H1 (cell line): ENCODE measurements around the gene GADL1. TPM values are rescaled to one million over a fixed set of nuclear protein-coding genes. Genes with fewer than 3 reads are reported as not detected.

ENCODE experiments used
- CTCF ChIA-PET: fragments of 300-600 bp; sonication (Branson Sonifier 250); formaldehyde crosslinking; loops from one replicate; lab custom pipeline; 2021; ENCODE audit not compliant: partially characterized antibody; lab: Charles Lee
- POLR2A ChIA-PET: fragments of 300-600 bp; sonication (Branson Sonifier 250); formaldehyde crosslinking; loops from one replicate; lab custom pipeline; 2021; ENCODE audit warnings: inconsistent platforms; ENCODE audit not compliant: partially characterized antibody; lab: Charles Lee
- DNase-seq, 2 experiments: peaks; one replicate each; pipeline versions ENCODE4 v3.0.0 to v3.0.0-alpha.2; 2010 to 2022; ENCODE audit warnings: low spot score in 2 of 2, low read depth in 1 of 2, mixed read lengths in 1 of 2
- FAIRE-seq: peaks from 2 replicates; lab custom pipeline; 2011; peaks lifted over from hg19 to GRCh38; lab: Jason Lieb, UNC
- H2AFZ ChIP-seq: 2 replicates; pipeline ENCODE4 v1.8.1; 2012; ENCODE audit warnings: low read length, inconsistent platforms
- H2AK5ac ChIP-seq: 2 replicates; pipeline ENCODE4 v1.6.1; 2013; ENCODE audit warnings: low read depth, low read length
- H2BK120ac ChIP-seq: replicated peaks from 2 replicates; pipeline ENCODE3; 2013; ENCODE audit warnings: low read depth, low read length, inconsistent platforms
- H2BK12ac ChIP-seq: 2 replicates; pipeline ENCODE4 v1.6.1; 2013; ENCODE audit warnings: low read depth, low read length
- H2BK15ac ChIP-seq: 2 replicates; pipeline ENCODE4 v1.6.1; 2013; ENCODE audit warnings: low read length
- H2BK20ac ChIP-seq: 2 replicates; pipeline ENCODE4 v1.6.1; 2013; ENCODE audit warnings: low read length
- H2BK5ac ChIP-seq: 2 replicates; pipeline ENCODE4 v1.6.1; 2013; ENCODE audit warnings: low read depth, low read length
- H3K14ac ChIP-seq: 2 replicates; pipeline ENCODE4 v1.6.1; 2013; ENCODE audit warnings: inconsistent platforms; ENCODE audit not compliant: insufficient read length
- H3K18ac ChIP-seq: 2 replicates; pipeline ENCODE4 v1.6.1; 2013; ENCODE audit warnings: low read length; ENCODE audit errors: extremely low read depth
- H3K23ac ChIP-seq: 2 replicates; pipeline ENCODE4 v1.6.1; 2013; ENCODE audit warnings: inconsistent platforms; ENCODE audit not compliant: insufficient read length
- H3K23me2 ChIP-seq: 2 replicates; pipeline ENCODE4 v1.6.1; 2013; ENCODE audit warnings: low read depth, low read length
- H3K27ac ChIP-seq: 2 replicates; pipeline ENCODE4 v1.6.1; 2011; ENCODE audit warnings: low read depth, low read length, inconsistent platforms
- H3K27me3 ChIP-seq, 4 experiments: replicated peaks in 1 of 4; 1 replicate in 1 of 4; 2 replicates in 3 of 4; pipeline versions ENCODE4 v1.6.1 to v1.8.1; 2011 to 2013; ENCODE audit warnings: low read length in 3 of 4, mild to moderate bottlenecking in 3 of 4, inconsistent platforms in 2 of 4, mixed read lengths in 2 of 4, moderate library complexity in 1 of 4; ENCODE audit not compliant: control insufficient read depth in 3 of 4, insufficient read depth in 3 of 4; ENCODE audit errors: extremely low read depth in 1 of 4
- H3K36me3 ChIP-seq, 4 experiments: 2 replicates each; pipeline versions ENCODE4 v1.6.1 to v1.8.1; 2011 to 2013; ENCODE audit warnings: mild to moderate bottlenecking in 4 of 4, low read length in 3 of 4, moderate library complexity in 2 of 4, control low read depth in 1 of 4, inconsistent platforms in 1 of 4; ENCODE audit not compliant: insufficient read depth in 4 of 4, control insufficient read depth in 2 of 4
- H3K4ac ChIP-seq: replicated peaks from 2 replicates; pipeline ENCODE3; 2013; ENCODE audit warnings: low read length, low read depth, mixed read lengths, inconsistent platforms; ENCODE audit not compliant: insufficient read length
- H3K4me1 ChIP-seq, 4 experiments: replicated peaks in 1 of 4; 1 replicate in 1 of 4; 2 replicates in 3 of 4; pipeline versions ENCODE4 v1.6.1 to v1.8.1; 2011 to 2013; ENCODE audit warnings: low read length in 3 of 4, inconsistent platforms in 2 of 4, mixed read lengths in 1 of 4; ENCODE audit not compliant: insufficient read depth in 4 of 4, control insufficient read depth in 3 of 4
- H3K4me2 ChIP-seq, 2 experiments: 2 replicates each; pipeline versions ENCODE4 v1.6.1 to v1.8.1; 2011 to 2013; ENCODE audit warnings: low read depth in 2 of 2, low read length in 2 of 2, control low read depth in 1 of 2, inconsistent platforms in 1 of 2, mild to moderate bottlenecking in 1 of 2; ENCODE audit not compliant: insufficient read depth in 1 of 2
- H3K4me3 ChIP-seq, 4 experiments: fragments of 200-600, 300-600 bp in 1 of 4; sonication (generic), shearing (Covaris generic), sonication (Bioruptor Twin) in 1 of 4; 2 replicates each; pipeline versions ENCODE4 v1.5.1 to v1.8.1; 2011 to 2016; ENCODE audit warnings: low read length in 4 of 4, low read depth in 3 of 4, control low read depth in 2 of 4, inconsistent platforms in 2 of 4, mild to moderate bottlenecking in 2 of 4, mixed read lengths in 1 of 4, moderate library complexity in 1 of 4; ENCODE audit not compliant: insufficient read depth in 2 of 4; ENCODE audit errors: extremely low read depth in 1 of 4
- H3K56ac ChIP-seq: replicated peaks from 2 replicates; pipeline ENCODE3; 2013; ENCODE audit warnings: low read depth, mild to moderate bottlenecking, mixed read lengths, low read length, inconsistent platforms; ENCODE audit not compliant: insufficient read length
- H3K79me1 ChIP-seq: 2 replicates; pipeline ENCODE4 v1.6.1; 2013; ENCODE audit warnings: low read depth, low read length, control low read depth
- H3K79me2 ChIP-seq, 2 experiments: 2 replicates each; pipeline versions ENCODE4 v1.6.1 to v1.8.1; 2012 to 2013; ENCODE audit warnings: low read length in 2 of 2, mild to moderate bottlenecking in 2 of 2, inconsistent platforms in 1 of 2; ENCODE audit not compliant: insufficient read depth in 2 of 2, control insufficient read depth in 1 of 2
- H3K9ac ChIP-seq, 4 experiments: replicated peaks in 1 of 4; 1 replicate in 1 of 4; 2 replicates in 3 of 4; pipeline versions ENCODE4 v1.6.1 to v1.8.1; 2011 to 2013; ENCODE audit warnings: low read depth in 3 of 4, low read length in 3 of 4, control low read depth in 2 of 4, mild to moderate bottlenecking in 2 of 4, moderate library complexity in 2 of 4, inconsistent platforms in 1 of 4; ENCODE audit errors: extremely low read depth in 1 of 4
- H3K9me3 ChIP-seq, 2 experiments: 2 replicates each; pipeline versions ENCODE4 v1.6.1 to v1.8.1; 2012 to 2013; ENCODE audit warnings: mild to moderate bottlenecking in 2 of 2, moderate library complexity in 2 of 2, control low read depth in 1 of 2, inconsistent platforms in 1 of 2, low read depth in 1 of 2, low read length in 1 of 2, mixed read lengths in 1 of 2; ENCODE audit not compliant: insufficient read depth in 2 of 2
- H4K20me1 ChIP-seq, 2 experiments: replicated peaks in 1 of 2; 2 replicates each; pipeline versions ENCODE3 to v1.8.1; 2011 to 2013; ENCODE audit warnings: inconsistent platforms in 2 of 2, low read length in 2 of 2, mild to moderate bottlenecking in 1 of 2; ENCODE audit not compliant: insufficient read depth in 2 of 2, control insufficient read depth in 1 of 2
- H4K5ac ChIP-seq: 2 replicates; pipeline ENCODE4 v1.6.1; 2013; ENCODE audit warnings: low read length, low read depth, mixed read lengths, inconsistent platforms; ENCODE audit not compliant: insufficient read length
- H4K8ac ChIP-seq: 2 replicates; pipeline ENCODE4 v1.8.0; 2013; ENCODE audit warnings: mild to moderate bottlenecking, moderate library complexity, low read length, inconsistent platforms; ENCODE audit not compliant: insufficient read depth; ENCODE audit errors: extremely low read depth
- H4K91ac ChIP-seq: replicated peaks from 2 replicates; pipeline ENCODE3; 2013; ENCODE audit warnings: low read length, mixed read lengths, inconsistent platforms; ENCODE audit not compliant: insufficient read length
- BCL11A ChIP-seq, 2 experiments: IDR thresholded peaks; one replicate each; pipeline ENCODE4 v1.6.1; 2011; ENCODE audit warnings: low read depth in 2 of 2, low read length in 2 of 2, mild to moderate bottlenecking in 2 of 2
- CEBPB ChIP-seq: IDR thresholded peaks from 2 replicates; pipeline ENCODE4 v1.6.1; 2012; ENCODE audit warnings: low read depth, low read length
- CHD2 ChIP-seq: IDR thresholded peaks from 2 replicates; pipeline ENCODE4 v1.6.1; 2012; ENCODE audit warnings: low read length, improper control_type of control experiment
- EGR1 ChIP-seq: IDR thresholded peaks from 2 replicates; pipeline ENCODE4 v1.6.1; 2011; ENCODE audit warnings: low read depth, low read length, borderline replicate concordance
- EZH2 ChIP-seq: fragments of 200-600 bp; sonication (generic); IDR thresholded peaks from 2 replicates; pipeline ENCODE4 v1.7.1; 2012; ENCODE audit warnings: low read depth, mild to moderate bottlenecking, moderate library complexity, low read length, inconsistent platforms; ENCODE audit not compliant: severe bottlenecking
- HDAC6 ChIP-seq: IDR thresholded peaks from one replicate; pipeline ENCODE4 v1.7.1; 2012; ENCODE audit warnings: low read depth, mild to moderate bottlenecking, inconsistent platforms, low read length, moderate library complexity
- JUND ChIP-seq: IDR thresholded peaks from 2 replicates; pipeline ENCODE4 v1.6.1; 2011; ENCODE audit warnings: mild to moderate bottlenecking, improper control_type of control experiment, low read length
- KDM1A ChIP-seq: fragments of 200-600, 300-600 bp; sonication (generic); IDR thresholded peaks from 2 replicates; pipeline ENCODE4 v1.7.1; 2016; ENCODE audit warnings: mild to moderate bottlenecking, low read length, borderline replicate concordance
- KDM4A ChIP-seq: IDR thresholded peaks from one replicate; pipeline ENCODE4 v1.7.1; 2012; ENCODE audit warnings: low read depth, mild to moderate bottlenecking, moderate library complexity, low read length, inconsistent platforms; ENCODE audit not compliant: severe bottlenecking
- MAFK ChIP-seq: IDR thresholded peaks from 2 replicates; pipeline ENCODE4 v1.6.1; 2012; ENCODE audit warnings: low read depth, mild to moderate bottlenecking, improper control_type of control experiment, low read length
- NRF1 ChIP-seq: IDR thresholded peaks from 2 replicates; pipeline ENCODE4 v1.6.1; 2011; ENCODE audit warnings: mild to moderate bottlenecking, low read depth, low read length, improper control_type of control experiment
- POLR2A ChIP-seq, 2 experiments: IDR thresholded peaks; 1 replicate in 1 of 2; 2 replicates in 1 of 2; pipeline ENCODE4 v1.6.1; 2011; ENCODE audit warnings: low read depth in 2 of 2, low read length in 2 of 2, mild to moderate bottlenecking in 2 of 2; ENCODE audit errors: control extremely low read depth in 1 of 2
- POLR2AphosphoS5 ChIP-seq: IDR thresholded peaks from 2 replicates; pipeline ENCODE4 v1.6.1; 2011; ENCODE audit warnings: low read depth, low read length
- RAD21 ChIP-seq, 2 experiments: IDR thresholded peaks in 1 of 2; conservative IDR thresholded peaks in 1 of 2; 2 replicates each; pipeline ENCODE4 v1.6.1; 2011; ENCODE audit warnings: low read depth in 2 of 2, low read length in 2 of 2, improper control_type of control experiment in 1 of 2, inconsistent platforms in 1 of 2, mild to moderate bottlenecking in 1 of 2, moderate library complexity in 1 of 2
- SIRT6 ChIP-seq: IDR thresholded peaks from one replicate; pipeline ENCODE4 v1.7.1; 2012; ENCODE audit warnings: low read length, inconsistent platforms
- SUZ12 ChIP-seq: fragments of 200-600 bp; sonication (generic); IDR thresholded peaks from 2 replicates; pipeline ENCODE4 v1.6.1; 2012; ENCODE audit warnings: mild to moderate bottlenecking, inconsistent platforms, low read length, moderate library complexity, mixed read lengths
- TAF7 ChIP-seq: optimal IDR thresholded peaks from 2 replicates; pipeline ENCODE3; 2011; ENCODE audit warnings: low read depth, mild to moderate bottlenecking, inconsistent platforms, low read length, moderate library complexity, borderline replicate concordance
- polyA plus RNA-seq, 7 experiments: library from polyadenylated mRNA; depleted of rRNA in 3 of 7; stranded (reverse) in 5 of 7; unstranded in 2 of 7; fragments of >200 nt in 5 of 7; fragments of 200-250 nt in 2 of 7; gene quantifications; 1 replicate in 5 of 7; 2 replicates in 1 of 7; 4 replicates in 1 of 7; pipeline versions ENCODE4 v1.2.1 to v1.2.3, GENCODE V29; 2011 to 2013; ENCODE audit warnings: missing spikeins in 2 of 7, mixed read lengths in 2 of 7
- total RNA-seq: library from RNA; stranded (reverse); fragmentation: NEBNext Ultra II Directional; extraction: Animal tissue kit (Norgen Biotek cat#: 25700); gene quantifications from 2 replicates; pipeline ENCODE4 v1.2.1, GENCODE V29; 2021

Gene GADL1
- total and polyA plus RNA-seq, 2 of the 8 experiments (the other 6 are each of a cell fraction or from before 2014, with no cell fraction given), result 0.03 to 0.30 TPM

- H3K4ac ChIP-seq, result no peak overlapping the region
- H3K23me2 ChIP-seq, result no peaks in the 10 kb centered on the region
- no peak overlapping the region for H2BK20ac ChIP-seq
- H2AK5ac ChIP-seq, result no peak overlapping the region
- H3K23ac ChIP-seq, result no peak overlapping the region
- FAIRE-seq (no peak), DNase-seq (no peak)
- H3K4me3 ChIP-seq, result no peak overlapping the region
- no peak overlapping the region for H2BK120ac ChIP-seq
- H2BK12ac ChIP-seq, result no peak overlapping the region
- no peak overlapping the region for H3K27ac ChIP-seq
- H3K9ac ChIP-seq, result no peak overlapping the region
- no peak overlapping the region for H2BK15ac ChIP-seq
- H3K27me3 ChIP-seq, result no peaks in the 10 kb centered on the region
- peaks cover 0 to 6% (median 4%) of the 10 kb centered on the region in 4 experiments; a peak in 2 of 7 replicates for H3K4me1 ChIP-seq
- no peak overlapping the region for H3K18ac ChIP-seq
- no peak overlapping the region for H3K14ac ChIP-seq
- H3K4me2 ChIP-seq, result no peak overlapping the region
- no peak overlapping the region for H3K56ac ChIP-seq
- no peak overlapping the region for H4K91ac ChIP-seq
- no peak overlapping the region for H4K8ac ChIP-seq
- H3K79me2 ChIP-seq, result no peaks in the 10 kb centered on the region
- H2AFZ ChIP-seq, result no peak overlapping the region
- H3K9me3 ChIP-seq, result peaks cover 8 to 12% of the 10 kb centered on the region in 2 experiments
- ChIA-PET CTCF (interaction anchor here (1.2 kb wide), 1 partner anchor 15 kb away, joined by 3 read pairs; no protein-coding TSS in a partner anchor), POLR2A (no interaction called here)
- H4K20me1 ChIP-seq, result no peaks in the 10 kb centered on the region
- peaks cover 0 to 6% (median under 1%) of the 10 kb centered on the region in 4 experiments; a peak in 2 of 8 replicates for H3K36me3 ChIP-seq
- H4K5ac ChIP-seq, result no peak overlapping the region
- no peaks in the 10 kb centered on the region for H3K79me1 ChIP-seq
- H2BK5ac ChIP-seq, result no peak overlapping the region
- TF ChIP-seq RAD21 (IDR thresholded peaks at IDR 0.05 in 1 of 2, conservative IDR thresholded peaks at IDR 0.05 in 1 of 2; ENCODE audit: low read depth in 2 of 2, low read length in 2 of 2) (no peak), JUND (no peak), POLR2AphosphoS5 (no peak), MAFK (no peak), HDAC6 (no peak), KDM4A (no peak), POLR2A (IDR thresholded peaks at IDR 0.05; ENCODE audit: control extremely low read depth in 1 of 2, low read depth in 2 of 2, low read length in 2 of 2) (no peak), EZH2 (no peak), SUZ12 (no peak), SIRT6 (no peak), BCL11A (IDR thresholded peaks at IDR 0.05; ENCODE audit: low read depth in 2 of 2, low read length in 2 of 2) (no peak), EGR1 (no peak), KDM1A (no peak), TAF7 (no peak), NRF1 (no peak), CEBPB (no peak), CHD2 (no peak)
These were observed 186.0 kb downstream of the GADL1 start for GRCh38 chr3:30708472-30708871.
